ENCODE data around the gene ATP5F1B. TPM values are rescaled to one million over a fixed set of nuclear protein-coding genes. Genes with fewer than 3 reads are reported as not detected.

The ATP5F1B gene
- total RNA-seq, 1 experiment from 2014 or later: 1,051 TPM

- H2AFZ ChIP-seq (ENCODE audit: low read depth, low read length, poor library complexity, severe bottlenecking): no peak overlapping the region
- peaks cover 30 to 41% of the 10 kb centered on the region in 2 experiments for H3K4me1 ChIP-seq (ENCODE audit: control insufficient read depth in 1 of 2, insufficient read depth in 2 of 2, low read length in 2 of 2)
- no peaks in the 10 kb centered on the region; a peak in 2 of 4 replicates for H3K36me3 ChIP-seq (ENCODE audit: control insufficient read depth in 1 of 2, insufficient read depth in 2 of 2, low read length in 2 of 2)
- H3K9me3 ChIP-seq (ENCODE audit: control insufficient read depth in 1 of 2, insufficient read depth in 1 of 2, low read depth in 1 of 2, low read length in 2 of 2): no peaks in the 10 kb centered on the region
- H3K4me2 ChIP-seq (ENCODE audit: low read length): peak overlapping the region; percentile 90
- H3K79me2 ChIP-seq (ENCODE audit: insufficient read depth, low read length): peaks cover 80% of the 10 kb centered on the region
- DNase-seq (ENCODE audit: low read depth, low spot score) (no peak), ATAC-seq (no peak)
- H3K4me3 ChIP-seq (replicated peaks in 1 of 2; ENCODE audit: low read depth in 1 of 2, low read length in 2 of 2): peak overlapping the region; percentile 94 to 95
- peak overlapping the region; percentile 95 for H3K9ac ChIP-seq (ENCODE audit: low read length)
- H3K27me3 ChIP-seq (ENCODE audit: insufficient read depth, low read length): no peaks in the 10 kb centered on the region
- H4K20me1 ChIP-seq (ENCODE audit: insufficient read depth): no peaks in the 10 kb centered on the region
- ChIA-PET CTCF (interaction anchor here (1.2 to 3.1 kb wide), 2 partner anchors 7 to 525 kb away, joined by 3 to 17 read pairs; no protein-coding TSS in a partner anchor), RAD21 (ENCODE audit: low non-redundant PET in 1 of 2, low total read pairs in 2 of 2, uncharacterized antibody in 2 of 2, unreplicated experiment in 2 of 2) (no interaction called here), POLR2A (interaction anchor here (0.7 to 1.0 kb wide), 2 partner anchors 8 to 489 kb away, joined by 3 to 4 read pairs; no protein-coding TSS in a partner anchor)
- TF ChIP-seq POLR2AphosphoS5 (IDR thresholded peaks at IDR 0.05; ENCODE audit: low read depth, low read length): no peak
- TF ChIP-seq ATF3 (IDR thresholded peaks at IDR 0.05): no peak
- no peak for TF ChIP-seq SIN3A (IDR thresholded peaks at IDR 0.05; ENCODE audit: low read depth)
- TF ChIP-seq ZNF274 (IDR thresholded peaks at IDR 0.05; ENCODE audit: low read depth, low read length): no peak
- no peak for TF ChIP-seq EZH2phosphoT487 (IDR thresholded peaks at IDR 0.05; ENCODE audit: borderline replicate concordance)
- TF ChIP-seq RAD21 (IDR thresholded peaks at IDR 0.05; ENCODE audit: low read depth): no peak
- intact Hi-C loops (cut with micrococcal nuclease): no loop called here
- H3K27ac ChIP-seq (ENCODE audit: low read depth, low read length): peak overlapping the region; percentile 88
- H3K9me2 ChIP-seq (ENCODE audit: insufficient read depth): no peaks in the 10 kb centered on the region
- TSS peak; percentile 35 for BruUV-seq (replicated peaks)
These were observed 16.9 kb downstream of the ATP5F1B start for GRCh38 chr12:56628671-56629458.

- intact Hi-C loops (cut with micrococcal nuclease): no loop called here
- ATAC-seq (no peak), DNase-seq (ENCODE audit: low read depth, low spot score) (no peak)
- Histone ChIP-seq H3K79me2 (ENCODE audit: insufficient read depth, low read length) (peaks cover 82% of the 10 kb centered on the region), H3K4me1 (ENCODE audit: control insufficient read depth in 1 of 2, insufficient read depth in 2 of 2, low read length in 2 of 2) (peaks cover 10 to 19% of the 10 kb centered on the region in 2 experiments), H3K4me3 (replicated peaks in 1 of 2; ENCODE audit: low read depth in 1 of 2, low read length in 2 of 2) (no peak overlapping the region), H4K20me1 (ENCODE audit: insufficient read depth) (no peaks in the 10 kb centered on the region), H3K27ac (ENCODE audit: low read depth, low read length) (no peak overlapping the region), H3K9me3 (ENCODE audit: control insufficient read depth in 1 of 2, insufficient read depth in 1 of 2, low read depth in 1 of 2, low read length in 2 of 2) (no peaks in the 10 kb centered on the region), H3K27me3 (ENCODE audit: insufficient read depth, low read length) (no peaks in the 10 kb centered on the region), H2AFZ (ENCODE audit: low read depth, low read length, poor library complexity, severe bottlenecking) (no peak overlapping the region), H3K4me2 (ENCODE audit: low read length) (no peak overlapping the region), H3K9me2 (ENCODE audit: insufficient read depth) (no peaks in the 10 kb centered on the region), H3K9ac (ENCODE audit: low read length) (no peak overlapping the region), H3K36me3 (ENCODE audit: control insufficient read depth in 1 of 2, insufficient read depth in 2 of 2, low read length in 2 of 2) (peaks cover 0 to 4% of the 10 kb centered on the region in 2 experiments; a peak in 2 of 4 replicates)
- ChIA-PET POLR2A (no interaction called here), RAD21 (ENCODE audit: low non-redundant PET in 1 of 2, low total read pairs in 2 of 2, uncharacterized antibody in 2 of 2, unreplicated experiment in 2 of 2) (no interaction called here), CTCF (interaction anchor here (3.1 kb wide), 1 partner anchor 10 kb away, joined by 17 read pairs; no protein-coding TSS in a partner anchor)
- BruUV-seq (replicated peaks): TSS peak; percentile 1
- TF ChIP-seq YY1 (IDR thresholded peaks at IDR 0.05; ENCODE audit: extremely low read depth, insufficient replicate concordance, low read depth, low read length) (no peak), EGR1 (IDR thresholded peaks at IDR 0.05; ENCODE audit: low read depth) (no peak), MAX (IDR thresholded peaks at IDR 0.05) (no peak), ZFX (IDR thresholded peaks at IDR 0.05) (no peak), CEBPB (IDR thresholded peaks at IDR 0.05; ENCODE audit: low read depth) (no peak), SP1 (IDR thresholded peaks at IDR 0.05; ENCODE audit: low read depth) (no peak), FOSL1 (IDR thresholded peaks at IDR 0.05; ENCODE audit: low read depth) (no peak), ATF3 (IDR thresholded peaks at IDR 0.05) (no peak), EZH2phosphoT487 (IDR thresholded peaks at IDR 0.05; ENCODE audit: borderline replicate concordance) (no peak), RAD21 (IDR thresholded peaks at IDR 0.05; ENCODE audit: low read depth) (no peak), REST (IDR thresholded peaks at IDR 0.05; ENCODE audit: low read depth) (no peak)
These were observed 19.1 kb downstream of the ATP5F1B start for GRCh38 chr12:56626701-56627100.

All from HCT116 (cell line).